ENCODE results near the gene LCK. TPM values are rescaled to one million over a fixed set of nuclear protein-coding genes. Genes with fewer than 3 reads are reported as not detected.

The LCK gene
- total RNA-seq = 1 to 10 TPM in 2 of 4 donors, under 1 TPM in 2; 0.26 to 3.9 (median 1.4) TPM

GRCh38 chr1:32250893-32251716 lies at the start of gene LCK:
Gene LCK (plus strand): TSS chr1:32251265. CDS start chr1:32274330, 23,065 bp downstream.
- H3K9me3 ChIP-seq = no peaks in the 10 kb centered on the region
- H3K4me1 ChIP-seq = peaks cover 32% of the 10 kb centered on the region
- H3K36me3 ChIP-seq = no peaks in the 10 kb centered on the region
- peak within 1 kb of the TSS; percentile 40 for H3K27ac ChIP-seq
- H3K27me3 ChIP-seq = no peaks in the 10 kb centered on the region
- H3K4me3 ChIP-seq = peak within 1 kb of the TSS; percentile 15
- WGBS = 84% methylated on average over 22 of the region's 25 CpGs
- TF ChIP-seq EP300 (IDR thresholded peaks at IDR 0.05) (no peak), POLR2A (IDR thresholded peaks at IDR 0.05) (no peak), POLR2AphosphoS5 (IDR thresholded peaks at IDR 0.05) (no peak)
- TF ChIP-seq, protein P1, sequence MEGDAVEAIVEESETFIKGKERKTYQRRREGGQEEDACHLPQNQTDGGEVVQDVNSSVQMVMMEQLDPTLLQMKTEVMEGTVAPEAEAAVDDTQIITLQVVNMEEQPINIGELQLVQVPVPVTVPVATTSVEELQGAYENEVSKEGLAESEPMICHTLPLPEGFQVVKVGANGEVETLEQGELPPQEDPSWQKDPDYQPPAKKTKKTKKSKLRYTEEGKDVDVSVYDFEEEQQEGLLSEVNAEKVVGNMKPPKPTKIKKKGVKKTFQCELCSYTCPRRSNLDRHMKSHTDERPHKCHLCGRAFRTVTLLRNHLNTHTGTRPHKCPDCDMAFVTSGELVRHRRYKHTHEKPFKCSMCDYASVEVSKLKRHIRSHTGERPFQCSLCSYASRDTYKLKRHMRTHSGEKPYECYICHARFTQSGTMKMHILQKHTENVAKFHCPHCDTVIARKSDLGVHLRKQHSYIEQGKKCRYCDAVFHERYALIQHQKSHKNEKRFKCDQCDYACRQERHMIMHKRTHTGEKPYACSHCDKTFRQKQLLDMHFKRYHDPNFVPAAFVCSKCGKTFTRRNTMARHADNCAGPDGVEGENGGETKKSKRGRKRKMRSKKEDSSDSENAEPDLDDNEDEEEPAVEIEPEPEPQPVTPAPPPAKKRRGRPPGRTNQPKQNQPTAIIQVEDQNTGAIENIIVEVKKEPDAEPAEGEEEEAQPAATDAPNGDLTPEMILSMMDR (IDR thresholded peaks at IDR 0.05) = no peak
- no peak for DNase-seq (ENCODE audit: low spot score in 2 of 2)

DNA sequence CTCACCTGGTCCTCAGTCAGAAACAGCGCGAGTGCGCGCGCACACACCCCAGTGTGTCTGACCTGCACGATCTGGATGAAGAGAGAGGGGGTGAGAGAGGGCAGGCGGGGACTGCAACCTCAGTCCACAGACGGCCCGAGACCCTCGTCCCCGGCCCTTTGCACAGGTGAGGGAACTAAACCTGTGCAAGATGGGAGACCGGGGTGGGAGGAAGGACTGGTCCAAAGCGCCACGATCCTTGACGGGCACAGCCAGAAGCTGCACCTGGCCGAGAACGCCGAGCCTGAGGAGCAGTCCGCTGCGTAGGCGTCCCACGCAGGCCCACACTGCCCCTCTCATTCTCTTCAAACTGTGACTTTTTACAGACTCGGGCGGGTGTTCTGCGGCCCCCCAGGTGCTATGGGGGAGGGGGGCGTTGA lies 46.1 kb upstream of the LCK start:
- Histone ChIP-seq H3K4me3 (peak overlapping the region; percentile 72), H3K9me3 (no peaks in the 10 kb centered on the region), H3K4me1 (peaks cover 45% of the 10 kb centered on the region), H3K27ac (no peak overlapping the region), H3K27me3 (no peaks in the 10 kb centered on the region), H3K36me3 (no peaks in the 10 kb centered on the region)
- no peak for DNase-seq (ENCODE audit: low spot score in 2 of 2)
- WGBS = 31% methylated on average over 25 of the region's 26 CpGs
- TF ChIP-seq POLR2AphosphoS5 (IDR thresholded peaks at IDR 0.05) = no peak
- TF ChIP-seq POLR2A (IDR thresholded peaks at IDR 0.05) = no peak
- no peak for TF ChIP-seq EP300 (IDR thresholded peaks at IDR 0.05)
- TF ChIP-seq, protein P1 (IDR thresholded peaks at IDR 0.05) = no peak

GRCh38 chr1:32205401-32206370 lies 45.4 kb upstream of the LCK start, which contains the start of gene IQCC:
Gene IQCC (plus strand): TSS chr1:32205671. CDS start chr1:32205682, 11 bp downstream.
- Histone ChIP-seq H3K27ac (peak within 1 kb of the TSS; percentile 13), H3K4me3 (peak within 1 kb of the TSS; percentile 72), H3K4me1 (peaks cover 41% of the 10 kb centered on the region), H3K27me3 (no peaks in the 10 kb centered on the region), H3K36me3 (no peaks in the 10 kb centered on the region), H3K9me3 (no peaks in the 10 kb centered on the region)
- WGBS = 4% methylated on average over 20 of the region's 77 CpGs
- peak; percentile 91 to 92 for DNase-seq (ENCODE audit: low spot score in 2 of 2)
- TF ChIP-seq, protein P1 (IDR thresholded peaks at IDR 0.05) = no peak
- peak in 1 of 2 donors; percentile 11 for TF ChIP-seq POLR2A (IDR thresholded peaks at IDR 0.05)

DNA sequence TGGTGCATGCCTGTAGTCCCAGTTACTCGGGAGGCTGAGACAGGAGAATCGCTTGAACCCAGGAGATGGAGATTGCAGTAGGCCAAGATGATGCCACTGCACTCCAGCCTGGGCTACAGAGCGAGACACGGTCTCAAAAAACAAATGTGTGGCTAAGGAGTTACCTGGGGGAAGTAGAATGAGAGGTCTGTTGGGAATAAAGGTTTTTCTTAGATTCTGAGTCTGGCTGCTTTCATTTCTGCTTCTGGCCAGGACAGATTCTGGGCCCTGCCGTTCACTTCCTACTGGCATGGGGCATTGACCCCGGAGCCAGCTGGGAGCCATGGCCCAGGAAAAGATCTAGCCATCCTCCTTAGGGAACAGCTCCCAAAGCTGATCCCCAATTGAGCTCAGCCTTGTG lies 42.6 kb upstream of the LCK start:
- Histone ChIP-seq H3K27ac (no peak overlapping the region), H3K36me3 (peaks cover 6% of the 10 kb centered on the region), H3K9me3 (no peaks in the 10 kb centered on the region), H3K27me3 (no peaks in the 10 kb centered on the region), H3K4me1 (peaks cover 23% of the 10 kb centered on the region), H3K4me3 (no peak overlapping the region)
- TF ChIP-seq POLR2A (IDR thresholded peaks at IDR 0.05) (no peak), POLR2AphosphoS5 (IDR thresholded peaks at IDR 0.05) (no peak), EP300 (IDR thresholded peaks at IDR 0.05) (no peak)
- TF ChIP-seq, protein P1 (IDR thresholded peaks at IDR 0.05) = no peak
- DNase-seq (ENCODE audit: low spot score in 2 of 2) = no peak
- 90% methylated on average over 6 of the region's 6 CpGs for WGBS
